Measurements from ENCODE around the gene THSD4.

Gene THSD4

GRCh38 chr15:71107501-71107815 is 7.8 kb upstream of the THSD4 start:
- Histone ChIP-seq H3K4me1 (ENCODE audit: insufficient read depth, insufficient read length) (peaks cover 9% of the 10 kb centered on the region), H3K4me3 (ENCODE audit: insufficient read length, low read depth) (no peak overlapping the region), H3K9ac (ENCODE audit: insufficient read length, low read depth) (no peak overlapping the region), H3K9me3 (ENCODE audit: insufficient read depth, low read length) (0 out of 2 replicates have a peak, but pooled peaks cover 4% of the 10 kb centered on the region), H3K27me3 (ENCODE audit: insufficient read depth, insufficient read length) (no peaks in the 10 kb centered on the region), H3K36me3 (ENCODE audit: insufficient read depth, insufficient read length, low read length) (no peaks in the 10 kb centered on the region)
- no peak for TF ChIP-seq SUZ12 (IDR thresholded peaks at IDR 0.05; ENCODE audit: extremely low read depth, insufficient read depth, insufficient read length)
- no peak for TF ChIP-seq YY1 (IDR thresholded peaks at IDR 0.05; ENCODE audit: insufficient read depth, insufficient read length)
- TF ChIP-seq ZNF274 (IDR thresholded peaks at IDR 0.05; ENCODE audit: low read depth, low read length), result no peak
- DNase-seq (ENCODE audit: low read depth, low spot score), result no peak

GRCh38 chr15:71109130-71109529 is 6.1 kb upstream of the THSD4 start:
- Histone ChIP-seq H3K4me1 (ENCODE audit: insufficient read depth, insufficient read length) (peaks cover 9% of the 10 kb centered on the region), H3K4me3 (ENCODE audit: insufficient read length, low read depth) (no peak overlapping the region), H3K9me3 (ENCODE audit: insufficient read depth, low read length) (0 out of 2 replicates have a peak, but pooled peaks cover 4% of the 10 kb centered on the region), H3K36me3 (ENCODE audit: insufficient read depth, insufficient read length, low read length) (no peaks in the 10 kb centered on the region), H3K9ac (ENCODE audit: insufficient read length, low read depth) (no peak overlapping the region), H3K27me3 (ENCODE audit: insufficient read depth, insufficient read length) (no peaks in the 10 kb centered on the region)
- DNase-seq (ENCODE audit: low read depth, low spot score), result no peak
- no peak for TF ChIP-seq ZNF274 (IDR thresholded peaks at IDR 0.05; ENCODE audit: low read depth, low read length)
- no peak for TF ChIP-seq YY1 (IDR thresholded peaks at IDR 0.05; ENCODE audit: insufficient read depth, insufficient read length)
- TF ChIP-seq SUZ12 (IDR thresholded peaks at IDR 0.05; ENCODE audit: extremely low read depth, insufficient read depth, insufficient read length), result no peak

- Histone ChIP-seq H3K4me3 (ENCODE audit: insufficient read length, low read depth) (no peak overlapping the region), H3K9ac (ENCODE audit: insufficient read length, low read depth) (no peak overlapping the region), H3K4me1 (ENCODE audit: insufficient read depth, insufficient read length) (peaks cover 9% of the 10 kb centered on the region), H3K36me3 (ENCODE audit: insufficient read depth, insufficient read length, low read length) (no peaks in the 10 kb centered on the region), H3K9me3 (ENCODE audit: insufficient read depth, low read length) (0 out of 2 replicates have a peak, but pooled peaks cover 4% of the 10 kb centered on the region), H3K27me3 (ENCODE audit: insufficient read depth, insufficient read length) (no peaks in the 10 kb centered on the region)
- no peak for DNase-seq (ENCODE audit: low read depth, low spot score)
- TF ChIP-seq SUZ12 (IDR thresholded peaks at IDR 0.05; ENCODE audit: extremely low read depth, insufficient read depth, insufficient read length) (no peak), YY1 (IDR thresholded peaks at IDR 0.05; ENCODE audit: insufficient read depth, insufficient read length) (no peak), ZNF274 (IDR thresholded peaks at IDR 0.05; ENCODE audit: low read depth, low read length) (no peak)
Measured at GRCh38 chr15:71109905-71110304, 5.4 kb upstream of the THSD4 start.

GRCh38 chr15:71110405-71111180 is 4.7 kb upstream of the THSD4 start:
- no peak for DNase-seq (ENCODE audit: low read depth, low spot score)
- Histone ChIP-seq H3K36me3 (ENCODE audit: insufficient read depth, insufficient read length, low read length) (no peaks in the 10 kb centered on the region), H3K9me3 (ENCODE audit: insufficient read depth, low read length) (0 out of 2 replicates have a peak, but pooled peaks cover 4% of the 10 kb centered on the region), H3K9ac (ENCODE audit: insufficient read length, low read depth) (no peak overlapping the region), H3K27me3 (ENCODE audit: insufficient read depth, insufficient read length) (no peaks in the 10 kb centered on the region), H3K4me3 (ENCODE audit: insufficient read length, low read depth) (no peak overlapping the region), H3K4me1 (ENCODE audit: insufficient read depth, insufficient read length) (peaks cover 9% of the 10 kb centered on the region)
- TF ChIP-seq SUZ12 (IDR thresholded peaks at IDR 0.05; ENCODE audit: extremely low read depth, insufficient read depth, insufficient read length) (no peak), YY1 (IDR thresholded peaks at IDR 0.05; ENCODE audit: insufficient read depth, insufficient read length) (no peak), ZNF274 (IDR thresholded peaks at IDR 0.05; ENCODE audit: low read depth, low read length) (no peak)

GRCh38 chr15:71111181-71111565 is 4.1 kb upstream of the THSD4 start:
- peaks cover 9% of the 10 kb centered on the region for H3K4me1 ChIP-seq (ENCODE audit: insufficient read depth, insufficient read length)
- DNase-seq (ENCODE audit: low read depth, low spot score), result no peak
- H3K9ac ChIP-seq (ENCODE audit: insufficient read length, low read depth), result no peak overlapping the region
- TF ChIP-seq SUZ12 (IDR thresholded peaks at IDR 0.05; ENCODE audit: extremely low read depth, insufficient read depth, insufficient read length) (no peak), ZNF274 (IDR thresholded peaks at IDR 0.05; ENCODE audit: low read depth, low read length) (no peak), YY1 (IDR thresholded peaks at IDR 0.05; ENCODE audit: insufficient read depth, insufficient read length) (no peak)
- no peak overlapping the region for H3K4me3 ChIP-seq (ENCODE audit: insufficient read length, low read depth)
- H3K9me3 ChIP-seq (ENCODE audit: insufficient read depth, low read length), result 0 out of 2 replicates have a peak, but pooled peaks cover 2% of the 10 kb centered on the region
- H3K27me3 ChIP-seq (ENCODE audit: insufficient read depth, insufficient read length), result peaks cover 3% of the 10 kb centered on the region
- H3K36me3 ChIP-seq (ENCODE audit: insufficient read depth, insufficient read length, low read length), result no peaks in the 10 kb centered on the region

- no peaks in the 10 kb centered on the region for H3K36me3 ChIP-seq (ENCODE audit: insufficient read depth, insufficient read length, low read length)
- DNase-seq (ENCODE audit: low read depth, low spot score), result no peak
- H3K4me1 ChIP-seq (ENCODE audit: insufficient read depth, insufficient read length), result peaks cover 9% of the 10 kb centered on the region
- H3K9me3 ChIP-seq (ENCODE audit: insufficient read depth, low read length), result no peaks in the 10 kb centered on the region
- H3K9ac ChIP-seq (ENCODE audit: insufficient read length, low read depth), result no peak overlapping the region
- peaks cover 11% of the 10 kb centered on the region for H3K27me3 ChIP-seq (ENCODE audit: insufficient read depth, insufficient read length)
- H3K4me3 ChIP-seq (ENCODE audit: insufficient read length, low read depth), result no peak overlapping the region
- TF ChIP-seq YY1 (IDR thresholded peaks at IDR 0.05; ENCODE audit: insufficient read depth, insufficient read length), result no peak
- TF ChIP-seq SUZ12 (IDR thresholded peaks at IDR 0.05; ENCODE audit: extremely low read depth, insufficient read depth, insufficient read length), result no peak
- TF ChIP-seq ZNF274 (IDR thresholded peaks at IDR 0.05; ENCODE audit: low read depth, low read length), result no peak
Measured at GRCh38 chr15:71111950-71112349, 3.3 kb upstream of the THSD4 start.

- Histone ChIP-seq H3K9ac (ENCODE audit: insufficient read length, low read depth) (no peak overlapping the region), H3K27me3 (ENCODE audit: insufficient read depth, insufficient read length) (peaks cover 15% of the 10 kb centered on the region), H3K9me3 (ENCODE audit: insufficient read depth, low read length) (no peaks in the 10 kb centered on the region), H3K4me1 (ENCODE audit: insufficient read depth, insufficient read length) (peaks cover 9% of the 10 kb centered on the region), H3K4me3 (ENCODE audit: insufficient read length, low read depth) (no peak overlapping the region), H3K36me3 (ENCODE audit: insufficient read depth, insufficient read length, low read length) (no peaks in the 10 kb centered on the region)
- TF ChIP-seq YY1 (IDR thresholded peaks at IDR 0.05; ENCODE audit: insufficient read depth, insufficient read length), result no peak
- TF ChIP-seq ZNF274 (IDR thresholded peaks at IDR 0.05; ENCODE audit: low read depth, low read length), result no peak
- no peak for TF ChIP-seq SUZ12 (IDR thresholded peaks at IDR 0.05; ENCODE audit: extremely low read depth, insufficient read depth, insufficient read length)
- DNase-seq (ENCODE audit: low read depth, low spot score), result no peak
Measured at GRCh38 chr15:71112429-71112828, 2.8 kb upstream of the THSD4 start.

All from NT2/D1 (cell line).